NCI-H1092 (cell line): ENCODE results near the gene TAGAP.
"Not testable (repeated sequence)": the region's sequence is repeated elsewhere in the genome, so short reads cannot be mapped to it uniquely, and the experiment has no call there.

ENCODE experiments used
- DNase-seq: peaks from one replicate; lab custom pipeline; 2025; lab: John Stamatoyannopoulos, UW

TAGAP gene

GRCh38 chr6:159043947-159044346, 844 bp downstream of the TAGAP start:
- DNase-seq: no peak

DNA sequence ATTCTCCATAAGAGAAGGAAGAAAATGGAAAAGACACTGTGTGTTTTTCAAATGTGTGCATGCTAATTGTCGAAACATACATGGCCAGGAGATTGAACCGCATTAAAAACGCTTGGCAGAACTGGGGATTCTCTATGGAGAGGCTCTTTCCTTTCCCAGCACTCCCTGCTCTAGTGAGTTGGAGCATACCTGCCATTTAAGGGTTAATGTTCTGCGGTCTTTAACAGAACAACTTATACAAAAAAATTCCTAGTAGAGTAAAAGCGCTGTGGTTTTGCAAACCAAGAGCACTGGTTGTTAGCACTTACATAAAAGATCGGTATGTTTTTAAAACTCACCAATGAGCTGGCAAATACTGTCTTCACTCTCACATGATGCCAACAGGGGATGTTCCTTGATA, 1.5 kb downstream of the TAGAP start:
- no peak for DNase-seq

DNA sequence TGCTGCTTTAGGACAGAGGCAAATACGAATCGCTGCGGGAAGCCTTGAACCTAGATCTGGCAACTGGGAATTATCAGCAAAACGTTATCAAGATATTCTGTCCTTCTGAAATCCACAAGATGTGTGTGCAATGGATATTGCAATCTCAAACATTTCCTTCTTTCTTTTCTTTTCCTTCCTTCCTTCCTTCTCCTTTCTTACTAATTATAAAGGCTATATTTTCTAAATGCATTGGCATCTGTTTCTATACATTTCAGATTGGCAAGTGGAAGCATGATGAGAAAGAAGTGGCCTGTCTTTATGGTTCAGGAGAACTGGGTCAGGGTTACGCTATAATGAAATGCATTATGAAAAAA, 2.0 kb downstream of the TAGAP start:
- no peak for DNase-seq

GRCh38 chr6:159042003-159042825, 2.6 kb downstream of the TAGAP start:
- DNase-seq: peak; percentile 69

- DNase-seq: no peak
These were observed 3.6 kb downstream of the TAGAP start for GRCh38 chr6:159041181-159041580.

DNA sequence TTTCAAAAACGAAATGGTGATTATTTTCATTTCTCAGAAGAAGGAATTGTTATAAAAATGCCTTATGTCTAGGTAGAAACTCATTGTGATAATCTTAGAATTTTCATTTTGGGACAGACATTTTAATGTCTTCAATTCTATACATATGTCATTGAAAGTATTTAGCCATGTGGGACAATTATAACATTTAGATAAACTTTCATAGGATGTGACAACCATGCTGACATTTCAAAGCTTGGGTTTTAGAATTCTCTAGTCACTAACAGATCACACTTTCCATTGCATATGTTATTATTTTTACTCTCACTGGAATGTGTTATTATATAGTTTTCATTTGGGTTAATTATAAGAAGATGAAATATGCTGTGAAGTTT, 4.9 kb downstream of the TAGAP start:
- no peak for DNase-seq

DNA sequence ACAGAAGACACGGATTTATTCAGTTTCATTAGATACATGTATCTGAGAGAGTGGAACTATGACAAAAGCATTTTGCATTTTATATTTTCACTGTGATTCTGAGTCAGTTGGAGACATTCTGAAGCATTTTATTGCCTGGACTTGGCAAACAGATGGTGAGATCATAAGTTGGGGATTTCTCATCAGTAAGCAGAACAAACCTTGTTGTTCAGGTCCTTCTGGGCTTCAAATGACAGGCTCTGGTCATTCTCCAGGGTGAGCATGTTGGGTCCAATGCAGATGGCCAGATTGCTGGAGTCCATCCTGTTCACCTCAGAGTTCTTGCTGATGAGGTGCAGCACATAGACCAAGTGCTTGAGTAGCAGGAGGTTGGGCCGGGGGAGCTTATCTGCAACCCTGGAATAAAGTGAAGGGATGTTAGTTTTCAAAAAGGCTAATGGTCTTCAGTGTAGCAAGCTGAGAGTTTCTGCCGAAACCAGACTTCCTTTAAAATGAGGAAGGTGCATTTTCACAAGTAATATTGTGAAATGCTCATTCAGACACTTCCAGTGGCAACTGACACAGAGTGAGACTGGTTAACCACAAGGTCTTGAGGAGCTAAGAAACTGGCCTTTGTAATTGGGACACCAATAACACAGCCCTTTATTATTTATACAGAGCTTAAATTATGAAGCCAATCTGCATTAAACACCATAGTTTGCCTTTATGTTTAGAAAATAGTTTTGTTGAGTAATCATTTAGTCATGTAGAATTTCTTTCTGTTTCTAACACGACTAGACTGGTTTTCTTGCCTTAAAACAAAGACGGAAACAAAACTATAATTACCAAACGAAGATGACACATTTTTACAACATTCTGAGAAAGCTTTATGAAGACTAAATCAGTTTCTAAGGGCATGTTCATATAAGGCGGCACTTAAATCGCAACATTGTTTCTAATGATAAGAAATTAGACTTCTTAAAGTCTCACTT, 5.6 kb downstream of the TAGAP start:
- no peak for DNase-seq

GRCh38 chr6:159038318-159038717, 6.5 kb downstream of the TAGAP start:
- not testable (repeated sequence) for DNase-seq

- no peak for DNase-seq
These were observed 7.0 kb downstream of the TAGAP start for GRCh38 chr6:159037756-159038290.

- no peak for DNase-seq
These were observed 8.1 kb downstream of the TAGAP start for GRCh38 chr6:159036673-159037072.

DNA sequence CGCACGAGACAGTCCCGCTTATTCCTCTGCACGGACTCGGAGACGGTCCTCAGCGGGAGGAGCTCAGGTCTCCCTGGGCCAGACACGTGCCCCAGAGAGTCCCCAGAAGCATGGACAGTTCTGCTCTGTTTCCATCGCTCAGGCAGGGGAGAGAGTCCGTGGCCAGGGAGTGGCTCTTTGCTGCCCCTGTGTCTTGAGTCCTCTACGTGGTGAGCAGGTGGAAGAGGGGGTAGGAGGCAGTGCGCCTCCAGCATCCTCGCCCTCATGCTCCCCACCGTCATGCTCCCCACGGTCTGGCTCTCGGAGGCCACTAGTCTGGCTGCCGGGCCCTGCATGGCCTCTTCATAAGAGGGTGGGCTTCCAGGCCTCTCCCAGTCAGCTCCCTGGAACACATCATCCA, 8.9 kb downstream of the TAGAP start:
- no peak for DNase-seq

- no peak for DNase-seq
These were observed 11.4 kb downstream of the TAGAP start for GRCh38 chr6:159033160-159034049.

DNA sequence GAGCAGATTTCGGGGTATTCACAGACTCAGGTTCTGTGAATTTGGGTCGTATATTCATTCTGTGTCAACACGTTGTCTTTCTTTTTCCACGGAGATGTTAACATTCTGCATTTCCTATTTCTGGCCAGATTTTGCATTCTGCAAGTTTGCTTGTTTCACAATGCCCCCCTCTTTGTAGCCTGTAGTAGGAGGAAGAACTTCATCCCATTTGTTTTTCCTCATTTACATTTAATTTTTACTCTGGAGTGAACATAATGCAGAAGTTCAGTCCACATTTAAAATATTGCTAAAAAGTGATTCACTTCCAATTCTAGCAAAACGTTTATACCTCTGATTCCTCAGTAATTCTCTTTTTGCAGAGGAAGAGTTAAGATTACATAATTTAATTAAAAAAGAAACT, 12.9 kb downstream of the TAGAP start:
- DNase-seq: no peak

DNA sequence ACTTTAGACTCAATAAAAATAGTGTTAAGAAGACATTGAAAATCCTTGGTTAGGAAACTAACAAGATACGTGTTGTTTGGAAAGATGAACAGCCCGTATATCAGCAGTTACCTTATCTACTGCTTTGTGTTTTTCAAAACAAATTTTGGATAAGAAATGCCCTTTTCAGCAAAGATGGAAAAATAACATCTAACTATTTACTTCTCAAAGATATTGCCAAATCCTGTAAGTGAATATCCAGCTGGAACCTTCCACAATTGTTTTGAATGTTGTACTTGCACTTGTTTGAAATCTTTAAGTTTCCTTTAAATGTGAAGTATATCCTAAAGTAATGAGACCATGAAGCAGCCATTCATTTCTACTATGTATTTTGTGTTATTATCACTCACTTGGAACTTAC, 14.6 kb downstream of the TAGAP start:
- no peak for DNase-seq

DNA sequence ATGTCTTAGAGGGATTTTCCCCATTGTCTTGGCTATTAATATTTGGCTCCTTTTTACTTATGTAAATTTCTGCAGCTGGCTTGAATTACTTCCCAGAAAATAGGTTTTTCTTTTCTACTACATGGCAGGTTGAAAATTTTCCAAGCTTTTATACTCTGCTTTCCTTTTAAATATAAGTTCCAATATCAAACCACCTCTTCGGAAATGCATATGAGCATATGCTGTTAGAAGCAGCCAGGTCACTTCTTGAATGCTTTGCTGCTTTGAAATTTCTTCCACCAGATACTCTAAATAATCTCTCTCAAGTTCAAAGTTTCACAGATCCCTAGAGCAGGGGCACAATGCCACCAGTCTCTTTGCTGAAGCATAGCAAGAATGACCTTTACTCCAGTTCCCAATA, 19.6 kb downstream of the TAGAP start:
- DNase-seq: not testable (repeated sequence)

DNA sequence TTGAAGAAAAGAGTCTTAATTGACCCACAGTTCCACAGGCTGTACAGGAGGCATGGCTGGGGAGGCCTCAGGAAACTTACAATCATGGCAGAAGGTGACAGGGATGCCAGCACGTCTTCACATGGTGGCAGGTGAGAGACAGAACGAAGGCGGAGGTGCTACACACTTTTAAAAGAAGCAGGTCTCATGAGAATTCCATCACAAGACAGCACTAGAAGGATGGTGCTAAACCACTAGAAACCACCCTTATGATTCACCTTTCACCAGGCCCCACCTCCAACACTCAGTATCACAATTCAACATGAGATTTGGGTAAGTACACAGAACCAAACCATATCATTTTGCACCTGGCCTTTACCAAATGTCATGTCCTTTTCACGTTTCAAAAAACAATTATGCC, 20.9 kb downstream of the TAGAP start:
- no peak for DNase-seq

DNA sequence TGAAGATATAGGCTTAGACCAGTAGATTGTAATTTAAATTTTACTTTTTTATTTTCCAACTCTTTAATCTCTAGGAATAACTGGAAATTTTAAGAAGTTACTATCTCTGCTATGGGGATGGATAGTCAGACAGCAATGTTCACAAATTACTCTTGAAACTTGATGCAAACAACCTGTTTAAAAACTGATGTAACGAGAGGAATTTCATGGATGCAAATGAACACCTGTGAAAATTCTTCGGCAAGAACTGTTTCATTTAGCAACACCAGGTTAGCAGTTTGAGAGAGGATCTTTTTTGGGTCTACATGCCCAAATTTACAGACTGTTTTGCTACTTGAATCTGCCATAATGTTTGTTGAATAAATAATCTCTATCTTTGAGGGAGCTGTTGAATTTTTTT, 24.8 kb downstream of the TAGAP start:
- DNase-seq: no peak

DNA sequence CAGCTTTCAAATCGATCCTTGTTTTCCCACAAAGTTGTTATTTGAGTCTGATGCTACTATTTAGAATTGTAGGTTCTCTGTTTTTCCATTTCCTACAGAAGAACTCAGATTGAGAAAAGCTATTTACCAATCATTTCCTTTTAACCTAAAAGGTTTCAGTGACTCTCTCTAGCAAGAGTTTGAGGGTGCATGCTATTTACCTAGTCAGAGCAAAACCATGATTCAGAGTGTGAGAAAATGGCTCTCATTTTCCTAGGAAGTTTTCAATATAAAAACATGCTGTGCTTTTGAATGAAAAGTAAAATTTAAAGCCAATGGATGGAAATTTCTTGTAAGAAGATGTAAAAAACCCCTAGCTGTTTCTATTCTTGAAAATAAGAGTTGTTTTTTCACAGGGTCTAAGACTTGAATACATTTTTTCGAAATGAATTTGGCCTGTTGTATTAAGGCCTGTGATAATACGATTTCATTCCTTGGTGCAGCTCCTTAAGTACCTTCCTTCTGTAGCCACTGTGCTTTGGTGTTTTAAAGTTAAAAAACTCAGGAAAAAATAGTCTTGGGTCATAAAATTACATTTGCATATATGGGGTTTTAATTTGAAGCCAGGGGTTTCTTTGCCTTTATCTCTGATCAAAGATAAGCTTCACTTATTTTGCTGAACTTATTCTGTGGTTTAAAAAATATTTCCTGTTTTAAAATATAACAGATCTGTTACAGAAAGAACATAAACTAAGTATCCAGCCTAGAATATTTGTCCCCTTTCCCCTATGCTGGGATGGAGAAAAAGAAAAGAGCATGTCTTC, 26.8 kb downstream of the TAGAP start:
- DNase-seq: no peak

GRCh38 chr6:159014406-159014805, 30.4 kb downstream of the TAGAP start:
- no peak for DNase-seq

GRCh38 chr6:159013229-159013628, 31.6 kb downstream of the TAGAP start:
- DNase-seq: no peak

- no peak for DNase-seq
These were observed 32.6 kb downstream of the TAGAP start for GRCh38 chr6:159012201-159012600.
